Ammon's horn (tissue), 1 donor: ENCODE data around the gene NOM1.
"Not testable (repeated sequence)": the region's sequence is repeated elsewhere in the genome, so short reads cannot be mapped to it uniquely, and the experiment has no call there.

Source experiments
- DNase-seq: peaks from one replicate; pipeline ENCODE4 v3.0.0-alpha.2; 2016; ENCODE audit warnings: low spot score

NOM1 gene

GRCh38 chr7:156949541-156950380 is at the start of gene NOM1:
NOM1 (plus strand) TSS chr7:156949712; CDS start chr7:156949738, 26 bp downstream.
- peak; percentile 79 for DNase-seq

DNA sequence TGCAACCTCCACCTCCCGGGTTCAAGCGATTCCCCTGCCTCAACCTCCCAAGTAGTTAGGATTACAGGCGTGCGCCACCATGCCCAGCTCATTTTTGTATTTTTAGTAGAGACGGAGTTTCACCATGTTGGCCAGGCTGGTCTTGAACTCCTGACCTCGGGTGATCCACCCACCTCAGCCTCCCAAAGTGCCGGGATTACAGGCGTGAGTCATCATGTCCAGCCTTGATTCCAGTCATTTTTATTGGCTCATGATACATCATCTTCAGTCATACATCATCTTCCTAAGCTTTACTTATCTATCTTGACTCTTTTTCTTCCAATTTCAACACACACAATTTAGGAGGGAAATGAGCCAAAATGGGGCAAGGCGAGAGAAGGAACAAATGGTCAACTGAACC is 49.4 kb upstream of the NOM1 start:
- DNase-seq, result not testable (repeated sequence)

DNA sequence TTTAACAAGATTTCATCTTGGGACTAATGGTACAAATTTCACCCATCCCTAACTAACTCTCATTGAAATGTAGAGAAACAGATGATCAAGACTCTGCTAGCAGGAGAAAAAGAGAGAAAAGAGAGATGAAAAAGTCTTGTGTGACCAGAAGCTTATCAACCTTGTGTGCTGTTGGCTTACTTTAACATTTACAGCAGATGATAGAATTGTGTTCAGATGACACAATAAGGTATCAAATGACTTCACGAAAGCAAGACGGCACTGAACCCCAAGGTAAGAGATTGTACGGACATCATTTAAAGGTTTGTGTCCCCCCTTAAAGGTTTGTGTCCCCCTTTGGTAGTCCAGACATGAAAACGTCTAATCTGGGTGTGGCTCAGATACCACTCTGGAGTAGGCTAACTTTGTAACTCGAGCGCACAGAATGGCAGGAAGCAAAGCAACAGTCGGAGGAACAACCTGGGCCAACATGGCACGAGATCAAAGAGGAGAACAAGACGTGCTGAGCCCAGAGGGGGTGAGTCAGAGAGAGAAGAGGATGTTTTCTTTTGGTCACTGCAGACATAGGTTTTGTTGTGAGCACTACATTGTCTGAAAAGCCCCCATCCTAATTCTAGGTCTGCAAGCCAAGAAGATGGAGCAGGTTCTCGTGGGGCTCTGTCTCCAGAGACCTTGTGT is 46.1 kb upstream of the NOM1 start:
- DNase-seq, result no peak

- DNase-seq, result no peak
Observed at GRCh38 chr7:156906200-156906649, 43.3 kb upstream of the NOM1 start.

GRCh38 chr7:156907656-156908055 is 41.9 kb upstream of the NOM1 start:
- DNase-seq, result no peak

- DNase-seq, result not testable (repeated sequence)
Observed at GRCh38 chr7:156909574-156910252, 39.8 kb upstream of the NOM1 start.

DNA sequence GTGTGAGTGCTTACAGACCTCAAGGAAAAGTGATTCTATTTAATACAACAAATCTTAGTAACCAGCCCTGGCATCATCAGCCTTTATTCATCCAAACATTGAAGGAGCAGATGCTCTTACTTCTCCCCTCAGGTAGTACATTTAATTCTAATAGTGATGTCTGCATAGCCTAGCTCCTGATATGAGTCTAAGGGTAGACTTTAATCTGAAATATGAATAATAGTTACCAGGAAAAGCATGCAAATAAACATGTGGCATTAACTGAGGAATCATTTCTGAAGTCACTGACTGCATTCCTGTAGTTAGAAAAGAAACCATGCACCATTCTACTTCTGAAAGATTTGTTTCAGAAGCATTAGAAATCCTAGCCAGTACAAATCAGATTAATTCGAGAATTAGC is 30.9 kb upstream of the NOM1 start:
- DNase-seq, result no peak

GRCh38 chr7:156919132-156919713 is 30.3 kb upstream of the NOM1 start:
- DNase-seq, result no peak

DNA sequence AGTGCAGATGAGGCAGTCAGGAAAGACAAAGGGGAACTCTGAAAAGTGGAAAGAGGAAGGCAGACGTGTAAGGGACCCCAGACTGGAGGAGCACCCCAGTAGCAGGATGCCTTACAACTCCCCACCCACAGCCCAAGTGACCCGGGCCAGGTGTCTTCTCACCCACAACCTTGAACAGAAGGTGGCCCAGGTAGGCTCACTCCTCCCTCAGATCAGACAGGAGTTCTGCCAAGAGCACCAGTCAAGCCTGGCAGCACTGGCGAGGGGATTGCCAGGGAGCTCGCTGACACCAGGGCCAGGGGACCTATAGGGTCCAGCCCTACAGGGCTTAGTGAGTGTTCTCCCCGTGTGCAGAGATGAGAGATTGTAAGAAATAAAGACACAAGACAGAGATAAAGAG is 29.4 kb upstream of the NOM1 start:
- no peak for DNase-seq

GRCh38 chr7:156920487-156921373 is 28.8 kb upstream of the NOM1 start:
- DNase-seq, result not testable (repeated sequence)

- DNase-seq, result not testable (repeated sequence)
Observed at GRCh38 chr7:156922304-156922703, 27.2 kb upstream of the NOM1 start.

- not testable (repeated sequence) for DNase-seq
Observed at GRCh38 chr7:156925821-156926220, 23.7 kb upstream of the NOM1 start.

- no peak for DNase-seq
Observed at GRCh38 chr7:156927571-156928405, 21.7 kb upstream of the NOM1 start.

DNA sequence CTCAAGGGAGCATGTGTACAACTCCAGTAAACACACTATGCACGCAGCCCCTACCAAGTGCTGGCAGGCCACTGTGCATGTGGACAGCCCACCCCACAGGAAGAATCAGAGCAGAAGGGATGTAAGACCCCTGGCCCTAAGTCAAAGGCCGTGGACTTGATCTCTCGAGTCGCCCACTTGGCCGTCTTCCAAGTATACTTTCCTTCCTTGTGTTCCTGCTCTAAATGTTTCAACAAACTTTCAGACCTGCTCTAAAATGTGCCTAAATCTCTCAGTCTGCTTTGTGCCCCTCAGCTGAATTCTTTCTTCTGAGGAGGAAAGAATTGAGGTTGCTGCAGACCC is 21.1 kb upstream of the NOM1 start:
- no peak for DNase-seq

GRCh38 chr7:156929789-156930539 is 19.5 kb upstream of the NOM1 start:
- DNase-seq, result no peak

GRCh38 chr7:156932006-156932405 is 17.5 kb upstream of the NOM1 start:
- DNase-seq, result no peak

GRCh38 chr7:156935250-156935649 is 14.3 kb upstream of the NOM1 start:
- no peak for DNase-seq

DNA sequence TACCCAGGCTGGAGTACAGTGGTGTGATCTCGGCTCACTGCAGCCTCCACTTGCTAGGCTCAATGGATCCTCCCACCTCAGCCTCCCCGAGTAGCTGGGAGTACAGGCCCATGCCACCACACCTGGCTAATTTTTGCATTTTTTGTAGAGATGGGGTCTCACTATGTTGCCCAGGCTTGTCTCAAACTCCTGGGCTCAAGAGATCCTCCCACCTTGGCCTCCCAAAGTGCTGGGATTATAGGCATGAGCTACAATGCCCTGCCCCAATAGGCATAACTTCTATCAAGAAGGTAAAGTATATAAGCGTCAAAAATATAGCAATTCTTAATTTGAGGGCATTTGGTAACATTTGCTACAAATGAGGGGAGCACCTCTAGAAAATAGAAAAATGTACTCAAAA is 12.7 kb upstream of the NOM1 start:
- not testable (repeated sequence) for DNase-seq

DNA sequence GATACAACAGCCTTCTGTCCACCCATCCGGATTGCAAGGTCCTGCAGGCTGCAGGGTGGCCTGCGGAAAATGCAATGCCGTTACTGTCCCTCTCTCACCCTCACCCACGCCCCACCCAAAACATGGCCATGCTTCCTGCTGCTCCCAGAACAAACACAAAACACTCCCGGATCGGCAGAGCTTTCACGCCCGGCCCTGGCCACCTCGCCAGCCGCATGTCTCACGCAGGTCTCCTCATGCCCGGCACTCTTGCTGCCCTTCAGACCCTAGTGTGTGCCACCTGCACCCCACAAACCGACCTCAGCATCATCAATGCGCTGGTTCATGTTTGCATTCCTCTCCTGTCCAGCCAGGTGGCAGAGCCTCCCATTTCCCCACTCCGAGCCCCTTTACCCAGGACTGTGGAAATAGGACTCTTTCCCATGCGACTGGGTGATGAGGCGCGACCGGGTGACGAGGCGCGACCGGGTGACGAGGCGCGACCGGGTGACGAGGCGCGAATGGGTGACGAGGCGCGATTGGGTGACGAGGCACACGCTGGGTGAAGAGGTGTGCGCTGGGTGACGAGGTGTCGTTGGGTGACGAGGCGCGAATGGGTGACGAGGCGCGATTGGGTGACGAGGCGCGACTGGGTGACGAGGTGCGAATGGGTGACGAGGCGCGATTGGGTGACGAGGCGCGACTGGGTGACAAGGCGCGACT is 8.9 kb upstream of the NOM1 start:
- DNase-seq, result no peak
